Measurements from ENCODE around the gene NR1H2.
"Not testable (repeated sequence)": the region's sequence is repeated elsewhere in the genome, so short reads cannot be mapped to it uniquely, and the experiment has no call there.

The NR1H2 gene

GRCh38 chr19:50347089-50347581 lies 29.1 kb upstream of the NR1H2 start:
- DNase-seq = not testable (repeated sequence)

- no peak for DNase-seq
These were observed 26.8 kb upstream of the NR1H2 start for GRCh38 chr19:50349277-50350057.

- DNase-seq = no peak
These were observed 24.0 kb upstream of the NR1H2 start for GRCh38 chr19:50352242-50352641.

- not testable (repeated sequence) for DNase-seq
These were observed 22.8 kb upstream of the NR1H2 start for GRCh38 chr19:50353487-50353880.

- no peak for DNase-seq
These were observed 19.5 kb upstream of the NR1H2 start for GRCh38 chr19:50356691-50357177.

- DNase-seq = peak; percentile 85
These were observed 18.8 kb upstream of the NR1H2 start for GRCh38 chr19:50357178-50358100.

- DNase-seq = peak; percentile 69
These were observed 17.6 kb upstream of the NR1H2 start for GRCh38 chr19:50358483-50359327.

GRCh38 chr19:50359328-50359818 lies 16.9 kb upstream of the NR1H2 start:
- DNase-seq = no peak

- DNase-seq = no peak
These were observed 14.8 kb upstream of the NR1H2 start for GRCh38 chr19:50361290-50362029.

- DNase-seq = no peak
These were observed 14.2 kb upstream of the NR1H2 start for GRCh38 chr19:50362030-50362412.

- no peak for DNase-seq
These were observed 13.4 kb upstream of the NR1H2 start for GRCh38 chr19:50362656-50363424.

GRCh38 chr19:50365434-50366306 lies 10.6 kb upstream of the NR1H2 start, which contains the start of gene NAPSA:
Gene NAPSA (minus strand): TSS chr19:50365639. CDS start chr19:50365621, 18 bp downstream.
- DNase-seq = no peak

GRCh38 chr19:50368649-50369570 lies 7.3 kb upstream of the NR1H2 start:
- DNase-seq = peak; percentile 74

GRCh38 chr19:50371914-50372475 lies 4.3 kb upstream of the NR1H2 start:
- no peak for DNase-seq

GRCh38 chr19:50377051-50377461 lies 799 bp downstream of the NR1H2 start:
- DNase-seq = peak; percentile 84

- no peak for DNase-seq
These were observed 1.3 kb downstream of the NR1H2 start for GRCh38 chr19:50377517-50377916.

GRCh38 chr19:50378169-50378862 lies 2.1 kb downstream of the NR1H2 start:
- DNase-seq = no peak

- no peak for DNase-seq
These were observed 2.6 kb downstream of the NR1H2 start for GRCh38 chr19:50378863-50379236.
